SK-N-SH treated with all-trans-retinoic acid at 6 μM for 48 hours (cell line): ENCODE measurements around the gene ZNF80.

Experiments used
- ATAC-seq: fragments of 200-7000 bp; cut with Tn5 transposase; 3 replicates; pipeline ENCODE4 v1.9.1; 2020; ENCODE audit warnings: mild to moderate bottlenecking, moderate library complexity
- ARNTL ChIP-seq: fragments of 450-650 bp; formaldehyde crosslinking; IDR thresholded peaks from 2 replicates; pipeline ENCODE4 v1.5.0; 2020; ENCODE audit warnings: low read depth, mild to moderate bottlenecking, moderate library complexity, borderline replicate concordance
- BACH2 ChIP-seq: fragments of 250-450 bp; sonication (Bioruptor Pico); IDR thresholded peaks from 2 replicates; pipeline ENCODE4 v1.9.0; 2021; ENCODE audit warnings: mild to moderate bottlenecking, borderline replicate concordance
- CSDC2 ChIP-seq: fragments of 250-450 bp; sonication (Bioruptor Pico); IDR thresholded peaks from 2 replicates; pipeline ENCODE4 v1.5.0; 2020; ENCODE audit warnings: mild to moderate bottlenecking, moderate library complexity
- ESRRG ChIP-seq: fragments of 250-450 bp; sonication (Bioruptor Pico); IDR thresholded peaks from 2 replicates; pipeline ENCODE4 v1.6.1; 2021; ENCODE audit warnings: mild to moderate bottlenecking
- GLIS3 ChIP-seq: fragments of 250-450 bp; sonication (Bioruptor Pico); IDR thresholded peaks from 2 replicates; pipeline ENCODE4 v1.5.0; 2020; ENCODE audit warnings: mild to moderate bottlenecking, moderate library complexity
- ISL1 ChIP-seq: fragments of 250-450 bp; sonication (Bioruptor Pico); IDR thresholded peaks from 2 replicates; pipeline ENCODE4 v2.1.2; 2022; ENCODE audit warnings: mild to moderate bottlenecking, moderate library complexity
- OSR1 ChIP-seq: fragments of 250-450 bp; sonication (Bioruptor Pico); IDR thresholded peaks from 2 replicates; pipeline ENCODE4 v1.8.0; 2022; ENCODE audit warnings: moderate library complexity, mild to moderate bottlenecking, inconsistent platforms
- SNAI2 ChIP-seq: fragments of 250-450 bp; sonication (Bioruptor Pico); IDR thresholded peaks from 2 replicates; pipeline ENCODE4 v1.5.0; 2020; ENCODE audit warnings: mild to moderate bottlenecking, moderate library complexity
- TCF4 ChIP-seq: fragments of 250-450 bp; sonication (Bioruptor Pico); IDR thresholded peaks from 2 replicates; pipeline ENCODE4 v1.8.0; 2021; ENCODE audit warnings: mild to moderate bottlenecking, moderate library complexity, borderline replicate concordance
- TOX ChIP-seq: fragments of 250-450 bp; sonication (Bioruptor Pico); IDR thresholded peaks from 2 replicates; pipeline ENCODE4 v1.8.0; 2021; ENCODE audit warnings: mild to moderate bottlenecking, moderate library complexity, borderline replicate concordance
- ZC3H10 ChIP-seq: fragments of 250-450 bp; sonication (Bioruptor Pico); IDR thresholded peaks from 2 replicates; pipeline ENCODE4 v1.5.1; 2021; ENCODE audit warnings: mild to moderate bottlenecking, moderate library complexity
- ZFP3 ChIP-seq: fragments of 250-450 bp; sonication (Bioruptor Pico); IDR thresholded peaks from 2 replicates; pipeline ENCODE4 v1.5.0; 2020; ENCODE audit warnings: mild to moderate bottlenecking, moderate library complexity
- ZFP30 ChIP-seq: fragments of 450-650 bp; formaldehyde crosslinking; IDR thresholded peaks from 2 replicates; pipeline ENCODE4 v1.5.0; 2022; ENCODE audit warnings: mild to moderate bottlenecking, moderate library complexity
- ZNF565 ChIP-seq: fragments of 450-650 bp; formaldehyde crosslinking; conservative IDR thresholded peaks from 2 replicates; pipeline ENCODE4 v1.5.0; 2020; ENCODE audit warnings: low read depth, mild to moderate bottlenecking, moderate library complexity
- ZNF70 ChIP-seq: fragments of 450-650 bp; formaldehyde crosslinking; IDR thresholded peaks from 2 replicates; pipeline ENCODE4 v1.5.0; 2020; ENCODE audit warnings: mild to moderate bottlenecking, moderate library complexity
- ZNF8 ChIP-seq: fragments of 450-650 bp; formaldehyde crosslinking; IDR thresholded peaks from 2 replicates; pipeline ENCODE4 v1.5.0; 2020; ENCODE audit warnings: mild to moderate bottlenecking, moderate library complexity
- TF ChIP-seq, protein P1 (sequence below): fragments of 250-450 bp; sonication (Bioruptor Pico); IDR thresholded peaks from 2 replicates; pipeline ENCODE4 v1.5.1; 2020; ENCODE audit warnings: low read depth, mild to moderate bottlenecking, moderate library complexity
- TF ChIP-seq, protein P2 (sequence below): fragments of 250-450 bp; sonication (Bioruptor Pico); IDR thresholded peaks from 2 replicates; pipeline ENCODE4 v1.5.1; 2021; ENCODE audit warnings: mild to moderate bottlenecking, moderate library complexity
- TF ChIP-seq, protein P3 (sequence below): fragments of 250-450 bp; sonication (Bioruptor Pico); IDR thresholded peaks from 2 replicates; pipeline ENCODE4 v1.8.0; 2021; ENCODE audit warnings: low read depth, mild to moderate bottlenecking, moderate library complexity, borderline replicate concordance
- TF ChIP-seq, protein P4 (sequence below): fragments of 250-450 bp; sonication (Bioruptor Pico); IDR thresholded peaks from 2 replicates; pipeline ENCODE4 v1.5.0; 2020; ENCODE audit warnings: mild to moderate bottlenecking, moderate library complexity
- TF ChIP-seq, protein P5 (sequence below): fragments of 250-450 bp; sonication (Bioruptor Pico); IDR thresholded peaks from 2 replicates; pipeline ENCODE4 v1.8.0; 2020; ENCODE audit warnings: mild to moderate bottlenecking, moderate library complexity, borderline replicate concordance

Gene ZNF80

DNA sequence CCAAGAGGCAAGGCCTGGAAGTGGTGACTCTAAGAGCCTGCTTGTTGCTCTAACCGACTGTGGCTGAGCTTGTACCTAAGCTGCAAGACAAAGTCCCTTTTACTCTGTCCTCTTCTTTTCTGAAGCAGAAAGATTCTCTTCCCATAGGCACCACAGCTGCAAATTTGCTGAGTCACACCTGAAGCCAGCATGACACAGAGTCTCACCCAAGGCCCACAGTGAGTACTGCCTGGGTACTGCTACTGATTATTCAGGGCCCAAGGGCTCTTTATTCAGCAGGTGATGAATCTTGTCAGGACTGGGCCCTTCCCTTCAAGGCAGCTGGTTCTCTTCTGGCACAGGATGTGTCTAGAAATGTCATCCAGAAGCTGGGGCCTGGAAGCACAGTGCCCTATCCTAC is 37.6 kb upstream of the ZNF80 start:
- no peak for ATAC-seq
- TF ChIP-seq SNAI2 (no peak), GLIS3 (CRISPR knock-in tag) (no peak), ARNTL (CRISPR knock-in tag) (no peak), BACH2 (no peak), ZNF8 (CRISPR knock-in tag) (no peak), CSDC2 (CRISPR knock-in tag) (no peak), ESRRG (CRISPR knock-in tag) (no peak), ZFP3 (CRISPR knock-in tag) (no peak)
- TF ChIP-seq, protein P1, sequence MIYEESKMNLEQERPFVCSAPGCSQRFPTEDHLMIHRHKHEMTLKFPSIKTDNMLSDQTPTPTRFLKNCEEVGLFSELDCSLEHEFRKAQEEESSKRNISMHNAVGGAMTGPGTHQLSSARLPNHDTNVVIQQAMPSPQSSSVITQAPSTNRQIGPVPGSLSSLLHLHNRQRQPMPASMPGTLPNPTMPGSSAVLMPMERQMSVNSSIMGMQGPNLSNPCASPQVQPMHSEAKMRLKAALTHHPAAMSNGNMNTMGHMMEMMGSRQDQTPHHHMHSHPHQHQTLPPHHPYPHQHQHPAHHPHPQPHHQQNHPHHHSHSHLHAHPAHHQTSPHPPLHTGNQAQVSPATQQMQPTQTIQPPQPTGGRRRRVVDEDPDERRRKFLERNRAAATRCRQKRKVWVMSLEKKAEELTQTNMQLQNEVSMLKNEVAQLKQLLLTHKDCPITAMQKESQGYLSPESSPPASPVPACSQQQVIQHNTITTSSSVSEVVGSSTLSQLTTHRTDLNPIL (CRISPR knock-in tag) = no peak
- TF ChIP-seq, all 23 proteins: peak for 0

DNA sequence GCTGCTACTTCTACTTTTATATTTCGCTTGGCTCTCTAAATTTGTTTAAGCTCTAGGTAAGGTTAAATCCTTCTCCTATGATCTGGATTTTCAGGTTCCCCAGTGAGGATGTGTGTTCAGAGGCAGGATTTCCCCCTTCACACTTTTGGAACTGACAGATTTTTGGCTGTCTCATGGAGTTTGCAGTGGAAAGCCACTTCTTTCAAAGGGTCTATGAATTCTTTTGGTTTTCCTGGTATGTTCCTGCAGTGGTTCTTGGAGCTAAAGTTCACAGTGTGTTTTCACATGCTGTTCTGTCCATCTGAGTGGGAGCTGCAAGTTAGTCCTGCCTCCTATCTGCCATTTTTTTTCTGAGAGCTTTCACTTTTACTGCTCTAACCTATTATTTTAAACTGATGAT is 34.9 kb upstream of the ZNF80 start:
- TF ChIP-seq BACH2 (no peak), ISL1 (CRISPR knock-in tag) (no peak), TCF4 (CRISPR knock-in tag) (no peak)
- ATAC-seq = no peak

DNA sequence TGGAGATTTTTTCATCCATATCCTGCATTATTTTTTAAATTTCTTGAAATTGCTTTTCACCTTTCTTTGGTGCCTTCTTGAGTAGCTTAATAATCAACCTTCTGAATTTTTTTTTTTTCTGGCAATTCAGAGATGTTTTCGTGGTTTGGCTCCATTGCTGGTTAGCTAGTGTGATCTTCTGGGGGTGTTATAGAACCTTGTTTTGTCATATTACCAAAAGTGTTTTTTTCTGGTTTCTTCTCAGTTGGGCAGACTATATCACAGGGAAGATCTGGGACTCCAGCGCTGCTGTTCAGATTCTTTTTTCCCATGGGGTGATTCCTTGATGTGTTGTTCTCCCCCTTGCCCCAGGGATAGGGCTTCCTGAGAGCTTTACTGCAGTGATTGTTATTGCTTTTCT is 32.6 kb upstream of the ZNF80 start:
- no peak for ATAC-seq
- TF ChIP-seq GLIS3 (CRISPR knock-in tag) (no peak), ESRRG (CRISPR knock-in tag) (no peak)
- TF ChIP-seq, all 23 proteins: peak for 0

DNA sequence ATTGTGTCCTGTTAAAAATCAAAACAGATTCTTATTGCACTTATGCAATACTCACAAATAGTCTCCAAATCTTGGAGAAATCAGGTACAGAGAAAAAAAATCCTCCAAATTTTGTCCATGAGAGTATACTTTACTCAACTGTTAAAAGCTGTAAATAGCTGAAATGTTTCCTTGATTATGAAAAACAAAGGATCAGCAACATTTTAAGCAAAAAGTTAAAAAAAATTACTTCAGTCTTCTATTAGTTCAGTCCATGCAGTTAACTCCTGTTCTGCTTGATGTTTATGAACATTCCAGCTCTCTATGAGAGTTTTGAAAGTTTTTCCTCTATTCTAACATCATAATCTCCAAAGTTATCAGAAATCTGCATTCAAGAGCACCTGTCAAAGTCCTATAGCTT is 22.8 kb upstream of the ZNF80 start:
- ATAC-seq = no peak
- TF ChIP-seq ZNF70 (CRISPR knock-in tag) (no peak), TOX (CRISPR knock-in tag) (no peak), ZFP30 (no peak), BACH2 (no peak), OSR1 (no peak), ZFP3 (CRISPR knock-in tag) (no peak), ISL1 (CRISPR knock-in tag) (no peak), ZNF8 (CRISPR knock-in tag) (no peak), GLIS3 (CRISPR knock-in tag) (no peak), ZC3H10 (CRISPR knock-in tag) (no peak), TCF4 (CRISPR knock-in tag) (no peak), ZNF565 (CRISPR knock-in tag) (no peak)
- TF ChIP-seq, protein P2, sequence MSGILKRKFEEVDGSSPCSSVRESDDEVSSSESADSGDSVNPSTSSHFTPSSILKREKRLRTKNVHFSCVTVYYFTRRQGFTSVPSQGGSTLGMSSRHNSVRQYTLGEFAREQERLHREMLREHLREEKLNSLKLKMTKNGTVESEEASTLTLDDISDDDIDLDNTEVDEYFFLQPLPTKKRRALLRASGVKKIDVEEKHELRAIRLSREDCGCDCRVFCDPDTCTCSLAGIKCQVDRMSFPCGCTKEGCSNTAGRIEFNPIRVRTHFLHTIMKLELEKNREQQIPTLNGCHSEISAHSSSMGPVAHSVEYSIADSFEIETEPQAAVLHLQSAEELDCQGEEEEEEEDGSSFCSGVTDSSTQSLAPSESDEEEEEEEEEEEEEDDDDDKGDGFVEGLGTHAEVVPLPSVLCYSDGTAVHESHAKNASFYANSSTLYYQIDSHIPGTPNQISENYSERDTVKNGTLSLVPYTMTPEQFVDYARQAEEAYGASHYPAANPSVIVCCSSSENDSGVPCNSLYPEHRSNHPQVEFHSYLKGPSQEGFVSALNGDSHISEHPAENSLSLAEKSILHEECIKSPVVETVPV (CRISPR knock-in tag) = no peak
- TF ChIP-seq, protein P3, sequence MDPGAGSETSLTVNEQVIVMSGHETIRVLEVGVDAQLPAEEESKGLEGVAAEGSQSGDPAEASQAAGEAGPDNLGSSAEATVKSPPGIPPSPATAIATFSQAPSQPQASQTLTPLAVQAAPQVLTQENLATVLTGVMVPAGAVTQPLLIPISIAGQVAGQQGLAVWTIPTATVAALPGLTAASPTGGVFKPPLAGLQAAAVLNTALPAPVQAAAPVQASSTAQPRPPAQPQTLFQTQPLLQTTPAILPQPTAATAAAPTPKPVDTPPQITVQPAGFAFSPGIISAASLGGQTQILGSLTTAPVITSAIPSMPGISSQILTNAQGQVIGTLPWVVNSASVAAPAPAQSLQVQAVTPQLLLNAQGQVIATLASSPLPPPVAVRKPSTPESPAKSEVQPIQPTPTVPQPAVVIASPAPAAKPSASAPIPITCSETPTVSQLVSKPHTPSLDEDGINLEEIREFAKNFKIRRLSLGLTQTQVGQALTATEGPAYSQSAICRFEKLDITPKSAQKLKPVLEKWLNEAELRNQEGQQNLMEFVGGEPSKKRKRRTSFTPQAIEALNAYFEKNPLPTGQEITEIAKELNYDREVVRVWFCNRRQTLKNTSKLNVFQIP (CRISPR knock-in tag) = no peak
- TF ChIP-seq, protein P4, sequence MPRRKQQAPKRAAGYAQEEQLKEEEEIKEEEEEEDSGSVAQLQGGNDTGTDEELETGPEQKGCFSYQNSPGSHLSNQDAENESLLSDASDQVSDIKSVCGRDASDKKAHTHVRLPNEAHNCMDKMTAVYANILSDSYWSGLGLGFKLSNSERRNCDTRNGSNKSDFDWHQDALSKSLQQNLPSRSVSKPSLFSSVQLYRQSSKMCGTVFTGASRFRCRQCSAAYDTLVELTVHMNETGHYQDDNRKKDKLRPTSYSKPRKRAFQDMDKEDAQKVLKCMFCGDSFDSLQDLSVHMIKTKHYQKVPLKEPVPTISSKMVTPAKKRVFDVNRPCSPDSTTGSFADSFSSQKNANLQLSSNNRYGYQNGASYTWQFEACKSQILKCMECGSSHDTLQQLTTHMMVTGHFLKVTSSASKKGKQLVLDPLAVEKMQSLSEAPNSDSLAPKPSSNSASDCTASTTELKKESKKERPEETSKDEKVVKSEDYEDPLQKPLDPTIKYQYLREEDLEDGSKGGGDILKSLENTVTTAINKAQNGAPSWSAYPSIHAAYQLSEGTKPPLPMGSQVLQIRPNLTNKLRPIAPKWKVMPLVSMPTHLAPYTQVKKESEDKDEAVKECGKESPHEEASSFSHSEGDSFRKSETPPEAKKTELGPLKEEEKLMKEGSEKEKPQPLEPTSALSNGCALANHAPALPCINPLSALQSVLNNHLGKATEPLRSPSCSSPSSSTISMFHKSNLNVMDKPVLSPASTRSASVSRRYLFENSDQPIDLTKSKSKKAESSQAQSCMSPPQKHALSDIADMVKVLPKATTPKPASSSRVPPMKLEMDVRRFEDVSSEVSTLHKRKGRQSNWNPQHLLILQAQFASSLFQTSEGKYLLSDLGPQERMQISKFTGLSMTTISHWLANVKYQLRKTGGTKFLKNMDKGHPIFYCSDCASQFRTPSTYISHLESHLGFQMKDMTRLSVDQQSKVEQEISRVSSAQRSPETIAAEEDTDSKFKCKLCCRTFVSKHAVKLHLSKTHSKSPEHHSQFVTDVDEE (CRISPR knock-in tag) = no peak
- TF ChIP-seq, protein P5, sequence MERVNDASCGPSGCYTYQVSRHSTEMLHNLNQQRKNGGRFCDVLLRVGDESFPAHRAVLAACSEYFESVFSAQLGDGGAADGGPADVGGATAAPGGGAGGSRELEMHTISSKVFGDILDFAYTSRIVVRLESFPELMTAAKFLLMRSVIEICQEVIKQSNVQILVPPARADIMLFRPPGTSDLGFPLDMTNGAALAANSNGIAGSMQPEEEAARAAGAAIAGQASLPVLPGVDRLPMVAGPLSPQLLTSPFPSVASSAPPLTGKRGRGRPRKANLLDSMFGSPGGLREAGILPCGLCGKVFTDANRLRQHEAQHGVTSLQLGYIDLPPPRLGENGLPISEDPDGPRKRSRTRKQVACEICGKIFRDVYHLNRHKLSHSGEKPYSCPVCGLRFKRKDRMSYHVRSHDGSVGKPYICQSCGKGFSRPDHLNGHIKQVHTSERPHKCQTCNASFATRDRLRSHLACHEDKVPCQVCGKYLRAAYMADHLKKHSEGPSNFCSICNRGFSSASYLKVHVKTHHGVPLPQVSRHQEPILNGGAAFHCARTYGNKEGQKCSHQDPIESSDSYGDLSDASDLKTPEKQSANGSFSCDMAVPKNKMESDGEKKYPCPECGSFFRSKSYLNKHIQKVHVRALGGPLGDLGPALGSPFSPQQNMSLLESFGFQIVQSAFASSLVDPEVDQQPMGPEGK (CRISPR knock-in tag) = no peak
